Liver (tissue), 2 donors: ENCODE measurements around the gene CFL1.

Experiments
- CTCF ChIP-seq: fragments of 150-350 bp; IDR thresholded peaks from 2 replicates; pipeline ENCODE4 v1.5.1; 2017; ENCODE audit warnings: improper control_type of control experiment, low read depth, low read length; ENCODE audit not compliant: missing input control
- MAX ChIP-seq: IDR thresholded peaks from 2 replicates; pipeline ENCODE4 v1.6.1; 2016; ENCODE audit warnings: antibody characterized with exemption
- REST ChIP-seq: IDR thresholded peaks from 2 replicates; pipeline ENCODE4 v1.6.1; 2016; ENCODE audit warnings: antibody characterized with exemption, mild to moderate bottlenecking
- YY1 ChIP-seq: IDR thresholded peaks from 2 replicates; pipeline ENCODE4 v1.6.1; 2016; ENCODE audit warnings: antibody characterized with exemption, mild to moderate bottlenecking
- donor health status: healthy.

GRCh38 chr11:65899356-65900124 is 41.6 kb upstream of the CFL1 start:
- no peak for TF ChIP-seq CTCF
- no peak for TF ChIP-seq REST
- TF ChIP-seq YY1 = no peak
- TF ChIP-seq MAX = no peak
